ENCODE data around the gene NDUFV1.
"Not testable (repeated sequence)": the region's sequence is repeated elsewhere in the genome, so short reads cannot be mapped to it uniquely, and the experiment has no call there.

Gene NDUFV1

GRCh38 chr11:67659651-67660165 lies 53.0 kb downstream of the NDUFV1 start:
- DNase-seq, result not testable (repeated sequence)

GRCh38 chr11:67660752-67661151 lies 54.0 kb downstream of the NDUFV1 start:
- DNase-seq, result not testable (repeated sequence)
